Endothelial cell (in vitro differentiated cells): ENCODE results near the gene EPHB1. TPM values are rescaled to one million over a fixed set of nuclear protein-coding genes. Genes with fewer than 3 reads are reported as not detected.

Source experiments
- DNase-seq: peaks from one replicate; pipeline ENCODE4 v3.0.0; 2021; ENCODE audit warnings: low spot score
- H3K27ac Mint-ChIP-seq: one replicate; pipeline ENCODE4 v1.8.0; 2021; ENCODE audit warnings: mixed read lengths, inconsistent platforms; ENCODE audit not compliant: unreplicated experiment
- H3K27me3 Mint-ChIP-seq: one replicate; pipeline ENCODE4 v1.8.0; 2021; ENCODE audit warnings: mild to moderate bottlenecking, moderate library complexity, mixed read lengths, inconsistent platforms; ENCODE audit not compliant: unreplicated experiment
- H3K36me3 Mint-ChIP-seq: one replicate; pipeline ENCODE4 v1.8.0; 2021; ENCODE audit warnings: mild to moderate bottlenecking, low read depth, mixed read lengths, inconsistent platforms; ENCODE audit not compliant: unreplicated experiment
- H3K4me1 Mint-ChIP-seq: one replicate; pipeline ENCODE4 v1.8.0; 2021; ENCODE audit warnings: mild to moderate bottlenecking, mixed read lengths, inconsistent platforms; ENCODE audit not compliant: unreplicated experiment
- H3K4me3 Mint-ChIP-seq: one replicate; pipeline ENCODE4 v1.8.0; 2021; ENCODE audit warnings: mild to moderate bottlenecking, mixed read lengths, inconsistent platforms; ENCODE audit not compliant: unreplicated experiment
- H3K9me3 Mint-ChIP-seq: one replicate; pipeline ENCODE4 v1.8.0; 2021; ENCODE audit warnings: mixed read lengths, inconsistent platforms; ENCODE audit not compliant: unreplicated experiment
- CTCF ChIP-seq: fragments of 200-600 bp; sonication (generic); IDR thresholded peaks from one replicate; pipeline ENCODE4 v1.5.0; 2021; ENCODE audit warnings: antibody characterized with exemption; ENCODE audit not compliant: unreplicated experiment
- total RNA-seq: library from RNA; stranded (reverse); fragmentation: NEBNext Ultra II Directional; extraction: Animal tissue kit (Norgen Biotek cat#: 25700); gene quantifications from one replicate; pipeline ENCODE4 v1.2.1, GENCODE V29; 2021; ENCODE audit not compliant: unreplicated experiment

EPHB1 gene
- total RNA-seq, 1 donor from 2014 or later = 5.7 TPM

- Mint-ChIP-seq H3K27ac (no peak overlapping the region), H3K36me3 (no peaks in the 10 kb centered on the region), H3K27me3 (peaks cover 2% of the 10 kb centered on the region), H3K4me3 (no peak overlapping the region), H3K4me1 (no peaks in the 10 kb centered on the region), H3K9me3 (no peaks in the 10 kb centered on the region)
- DNase-seq = no peak
- no peak for TF ChIP-seq CTCF
Measured at GRCh38 chr3:134877788-134878187, 82.7 kb downstream of the EPHB1 start.

- H3K27me3 Mint-ChIP-seq = no peaks in the 10 kb centered on the region
- H3K36me3 Mint-ChIP-seq = no peaks in the 10 kb centered on the region
- no peaks in the 10 kb centered on the region for H3K9me3 Mint-ChIP-seq
- TF ChIP-seq CTCF = no peak
- no peak for DNase-seq
- H3K4me1 Mint-ChIP-seq = no peaks in the 10 kb centered on the region
- H3K4me3 Mint-ChIP-seq = no peak overlapping the region
- no peak overlapping the region for H3K27ac Mint-ChIP-seq
Measured at GRCh38 chr3:134879990-134880389, 84.9 kb downstream of the EPHB1 start.

GRCh38 chr3:134880431-134880830 lies 85.4 kb downstream of the EPHB1 start:
- H3K27me3 Mint-ChIP-seq = no peaks in the 10 kb centered on the region
- no peaks in the 10 kb centered on the region for H3K4me1 Mint-ChIP-seq
- no peak overlapping the region for H3K4me3 Mint-ChIP-seq
- TF ChIP-seq CTCF = no peak
- H3K27ac Mint-ChIP-seq = no peak overlapping the region
- no peak for DNase-seq
- H3K9me3 Mint-ChIP-seq = no peaks in the 10 kb centered on the region
- no peaks in the 10 kb centered on the region for H3K36me3 Mint-ChIP-seq

- no peak for TF ChIP-seq CTCF
- H3K27ac Mint-ChIP-seq = no peak overlapping the region
- no peaks in the 10 kb centered on the region for H3K4me1 Mint-ChIP-seq
- DNase-seq = no peak
- no peaks in the 10 kb centered on the region for H3K27me3 Mint-ChIP-seq
- H3K4me3 Mint-ChIP-seq = no peak overlapping the region
- H3K36me3 Mint-ChIP-seq = no peaks in the 10 kb centered on the region
- no peaks in the 10 kb centered on the region for H3K9me3 Mint-ChIP-seq
Measured at GRCh38 chr3:134881305-134881704, 86.2 kb downstream of the EPHB1 start.

GRCh38 chr3:134883697-134884385 lies 88.8 kb downstream of the EPHB1 start:
- Mint-ChIP-seq H3K4me1 (peaks cover 4% of the 10 kb centered on the region), H3K27me3 (no peaks in the 10 kb centered on the region), H3K36me3 (no peaks in the 10 kb centered on the region), H3K9me3 (no peaks in the 10 kb centered on the region), H3K27ac (no peak overlapping the region), H3K4me3 (no peak overlapping the region)
- no peak for DNase-seq
- no peak for TF ChIP-seq CTCF
